Activated CD4-positive, CD25-positive, alpha-beta regulatory T cell treated with anti-CD3 and anti-CD28 coated beads, Interleukin-2, amount 50 U/mL, for 16 hours (primary cell): ENCODE measurements around the gene KIAA1755.
"Not testable (repeated sequence)": the region's sequence is repeated elsewhere in the genome, so short reads cannot be mapped to it uniquely, and the experiment has no call there.

Source experiments
- DNase-seq: peaks from one replicate; pipeline ENCODE4 v3.0.0-alpha.2; 2020; ENCODE audit warnings: low read depth, low spot score

KIAA1755 gene

GRCh38 chr20:38286586-38287531 lies 26.3 kb upstream of the KIAA1755 start:
- DNase-seq: no peak

- DNase-seq: no peak
These were observed 24.4 kb upstream of the KIAA1755 start for GRCh38 chr20:38284893-38285444.

- not testable (repeated sequence) for DNase-seq
These were observed 23.6 kb upstream of the KIAA1755 start for GRCh38 chr20:38284066-38284650.

- DNase-seq: no peak
These were observed 22.7 kb upstream of the KIAA1755 start for GRCh38 chr20:38283236-38283635.

GRCh38 chr20:38281176-38281915 lies 20.8 kb upstream of the KIAA1755 start:
- not testable (repeated sequence) for DNase-seq

GRCh38 chr20:38278763-38279162 lies 18.2 kb upstream of the KIAA1755 start:
- no peak for DNase-seq

GRCh38 chr20:38278131-38278530 lies 17.6 kb upstream of the KIAA1755 start:
- no peak for DNase-seq

GRCh38 chr20:38277691-38278090 lies 17.2 kb upstream of the KIAA1755 start:
- DNase-seq: no peak

- DNase-seq: no peak
These were observed 16.8 kb upstream of the KIAA1755 start for GRCh38 chr20:38277285-38277684.

- no peak for DNase-seq
These were observed 15.4 kb upstream of the KIAA1755 start for GRCh38 chr20:38275815-38276550.

- no peak for DNase-seq
These were observed 12.4 kb upstream of the KIAA1755 start for GRCh38 chr20:38272961-38273360.

GRCh38 chr20:38272398-38272797 lies 11.9 kb upstream of the KIAA1755 start:
- DNase-seq: no peak

GRCh38 chr20:38271608-38272120 lies 11.1 kb upstream of the KIAA1755 start:
- no peak for DNase-seq

- no peak for DNase-seq
These were observed 10.5 kb upstream of the KIAA1755 start for GRCh38 chr20:38270869-38271605.

GRCh38 chr20:38269715-38270114 lies 9.2 kb upstream of the KIAA1755 start:
- DNase-seq: no peak

- no peak for DNase-seq
These were observed 8.5 kb upstream of the KIAA1755 start for GRCh38 chr20:38269040-38269439.

- no peak for DNase-seq
These were observed 7.5 kb upstream of the KIAA1755 start for GRCh38 chr20:38267901-38268514.

GRCh38 chr20:38267296-38267695 lies 6.8 kb upstream of the KIAA1755 start:
- DNase-seq: no peak

- DNase-seq: no peak
These were observed 5.9 kb upstream of the KIAA1755 start for GRCh38 chr20:38266426-38266825.

GRCh38 chr20:38262931-38263330 lies 2.4 kb upstream of the KIAA1755 start:
- no peak for DNase-seq
